ENCODE measurements around the gene ITGBL1.
A peak's percentile ranks its signal among the peaks of the same experiment; 100 is the strongest.
"Not testable (repeated sequence)": the region's sequence is repeated elsewhere in the genome, so short reads cannot be mapped to it uniquely, and the experiment has no call there.

The ITGBL1 gene

DNA sequence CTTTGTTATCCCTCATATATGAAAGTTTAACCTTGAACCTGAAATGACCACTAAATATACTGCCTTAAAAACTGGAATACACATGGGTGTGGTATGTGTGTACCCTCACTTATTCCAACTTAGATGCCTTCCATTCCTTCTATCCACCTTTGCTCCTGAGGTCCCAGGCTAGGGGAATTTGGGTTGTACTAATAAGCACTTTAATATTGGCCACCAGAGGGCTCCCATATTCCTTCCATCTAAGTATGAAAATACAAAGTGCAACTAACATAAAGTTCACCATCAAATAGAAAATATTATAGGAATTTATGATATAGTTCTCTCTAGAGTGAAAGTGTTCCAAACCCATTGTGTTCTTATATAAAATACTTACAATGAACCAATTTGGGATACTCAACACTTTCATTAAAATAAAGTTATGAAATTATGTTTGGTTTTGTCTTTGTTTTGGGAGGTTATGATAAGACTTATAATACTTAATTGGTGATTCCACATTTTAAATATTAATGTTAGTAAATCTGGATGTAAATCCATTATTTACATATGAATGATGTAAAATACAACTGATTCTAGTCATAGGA, 62.3 kb downstream of the ITGBL1 start:
- DNase-seq = peak; percentile 90

DNA sequence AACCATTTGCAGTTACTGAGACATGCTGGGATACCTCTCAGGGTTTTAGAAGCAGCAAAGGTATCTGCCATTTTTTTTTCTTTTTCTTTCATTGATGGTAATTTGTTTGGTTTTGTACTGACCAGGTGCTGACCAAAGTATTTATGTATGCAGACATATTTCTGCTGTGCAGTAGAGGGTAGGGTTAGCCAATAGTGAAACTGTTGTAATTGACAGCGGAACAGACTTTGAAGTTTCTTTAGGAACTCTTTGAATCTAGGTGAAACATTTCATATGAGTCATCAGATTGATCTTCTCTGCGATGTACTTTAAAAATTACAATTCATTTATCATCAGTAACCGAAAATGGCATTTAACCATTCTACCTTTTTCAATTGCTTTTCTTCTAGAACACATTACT, 63.0 kb downstream of the ITGBL1 start:
- DNase-seq = no peak

DNA sequence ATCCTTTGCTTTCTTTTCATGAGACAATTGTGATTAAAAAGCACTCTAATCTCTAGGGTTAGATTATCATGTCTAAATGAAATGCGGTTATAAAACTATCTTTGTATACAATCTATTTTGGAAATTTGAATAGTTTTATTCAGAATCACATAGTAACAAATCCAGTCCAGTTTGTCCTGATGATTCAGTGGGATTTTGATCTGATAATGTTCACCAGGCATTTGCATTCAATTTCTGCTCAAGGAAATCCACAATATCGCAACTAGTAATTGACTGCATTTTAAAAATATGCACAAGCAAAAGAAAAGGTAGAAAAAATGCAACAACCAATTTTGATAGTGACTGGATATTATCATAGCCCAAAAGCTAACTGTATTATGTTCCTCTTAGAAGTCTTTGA, 63.8 kb downstream of the ITGBL1 start:
- no peak for DNase-seq

DNA sequence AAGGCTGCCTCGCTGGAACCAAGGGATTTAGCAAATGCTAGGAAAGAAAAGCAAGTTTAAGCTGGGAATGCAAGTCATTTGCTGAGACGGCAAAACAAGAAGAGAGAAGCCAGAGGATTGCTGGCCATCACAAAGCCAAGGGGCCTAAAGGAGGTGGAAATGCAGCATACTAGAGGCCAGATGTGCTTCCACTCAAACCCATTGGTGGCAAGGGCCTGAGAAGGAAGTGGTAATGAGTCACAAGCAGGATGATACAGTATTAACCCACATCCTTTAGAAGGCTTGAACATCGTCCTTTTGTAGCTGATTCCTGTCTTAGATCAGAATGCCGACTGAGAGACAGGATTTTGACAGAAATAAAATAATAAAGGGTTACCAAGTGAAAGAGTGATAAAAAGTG, 68.2 kb downstream of the ITGBL1 start:
- DNase-seq = no peak

DNA sequence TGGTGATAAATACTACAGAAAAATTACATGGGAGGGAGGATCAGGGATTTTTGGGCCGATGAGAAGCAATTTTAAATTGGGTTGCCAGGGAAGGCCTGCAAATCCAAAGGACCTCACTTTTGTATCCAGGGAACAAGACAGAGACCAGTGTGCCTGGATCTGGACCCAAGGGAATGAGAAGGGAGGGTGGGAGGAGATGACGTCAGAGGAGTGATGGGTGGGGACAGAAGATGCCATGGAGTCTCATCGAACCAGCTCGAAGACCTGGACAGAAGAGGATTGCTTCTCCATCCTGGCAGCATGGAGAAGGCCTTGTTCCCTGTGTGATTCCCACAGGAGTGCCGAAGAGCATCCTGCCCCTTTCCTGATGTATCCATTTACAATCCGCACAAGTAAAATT, 68.9 kb downstream of the ITGBL1 start:
- DNase-seq = no peak

DNA sequence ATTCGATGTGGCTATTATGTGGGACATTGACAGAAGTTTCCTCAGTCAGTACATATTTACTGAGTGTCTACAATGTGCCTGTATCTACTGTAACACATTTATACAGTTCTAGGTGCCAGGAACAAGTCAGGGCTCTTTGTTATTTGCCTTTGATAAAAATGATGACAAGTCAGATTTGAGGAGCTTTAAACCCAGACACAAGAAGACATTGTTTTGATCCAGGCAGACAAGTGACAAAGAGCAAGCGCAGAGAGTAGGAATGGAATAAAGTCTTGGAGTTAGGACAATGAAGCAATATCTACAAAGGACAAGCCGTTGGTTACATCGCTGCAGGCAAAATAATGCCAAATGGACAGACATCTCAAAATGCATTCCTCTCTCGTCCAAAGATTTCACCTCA, 70.1 kb downstream of the ITGBL1 start:
- no peak for DNase-seq

DNA sequence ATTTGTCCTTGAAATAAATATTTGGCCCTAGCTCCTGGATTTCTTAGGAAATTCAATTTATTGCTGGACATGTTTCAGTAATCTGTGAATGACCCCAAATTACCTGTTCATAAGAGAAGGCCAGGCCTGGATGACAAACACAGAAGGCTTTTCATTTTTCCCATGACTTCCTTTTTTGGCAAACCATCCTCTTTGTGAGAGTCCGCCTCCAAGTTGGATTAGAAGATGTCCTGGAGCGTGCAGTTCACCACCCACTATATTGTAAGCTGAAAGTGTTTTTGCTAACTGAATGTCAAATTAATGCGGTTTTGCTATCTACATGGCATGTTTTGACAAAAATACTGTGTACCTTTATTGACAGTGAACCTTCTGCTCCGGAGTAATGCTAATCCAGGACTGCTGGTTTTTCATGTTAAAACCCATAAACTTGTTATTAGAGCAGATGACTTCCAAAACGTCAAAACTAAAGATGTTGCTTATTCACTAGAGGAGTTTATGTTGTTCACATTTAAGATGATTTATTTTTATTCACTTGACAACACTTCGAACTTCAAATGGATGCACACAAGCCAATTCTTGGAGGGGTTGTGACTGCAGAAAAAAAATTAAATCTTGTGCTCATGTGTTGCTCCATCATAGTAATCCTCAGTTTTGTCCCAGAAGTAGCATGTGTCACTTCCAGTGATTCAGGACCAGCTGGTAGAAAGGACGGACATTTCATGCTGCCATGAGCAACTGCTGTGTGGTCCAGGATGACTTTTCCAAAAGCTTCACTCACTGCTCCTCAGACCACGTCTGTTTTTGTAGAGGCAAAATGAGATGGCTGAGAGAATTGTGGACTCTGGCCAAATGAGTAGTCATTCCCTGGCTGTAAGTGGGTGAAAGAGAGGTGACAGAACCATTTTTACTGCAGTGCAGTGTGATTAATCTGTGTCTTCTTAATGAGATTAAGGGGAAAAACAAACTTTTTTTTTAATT, 71.0 kb downstream of the ITGBL1 start:
- DNase-seq = peak; percentile 54

DNA sequence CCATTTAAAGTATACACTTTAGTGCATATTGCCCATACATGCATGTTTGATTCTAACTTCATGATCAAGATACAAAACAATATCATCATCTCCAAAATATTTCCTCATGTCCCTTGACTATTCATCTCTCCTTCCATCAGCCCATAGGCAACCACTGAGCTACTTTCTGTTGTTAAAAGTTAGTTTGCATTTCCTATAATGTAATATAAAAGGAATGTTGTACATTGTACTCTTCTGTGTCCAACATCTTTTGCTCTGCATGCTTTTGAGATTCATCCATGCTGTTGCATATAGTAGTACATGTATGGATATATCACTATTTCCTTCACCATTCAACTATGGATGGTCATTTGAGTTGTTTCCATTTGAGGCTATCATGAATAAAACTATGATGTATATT, 74.7 kb downstream of the ITGBL1 start:
- DNase-seq = no peak

DNA sequence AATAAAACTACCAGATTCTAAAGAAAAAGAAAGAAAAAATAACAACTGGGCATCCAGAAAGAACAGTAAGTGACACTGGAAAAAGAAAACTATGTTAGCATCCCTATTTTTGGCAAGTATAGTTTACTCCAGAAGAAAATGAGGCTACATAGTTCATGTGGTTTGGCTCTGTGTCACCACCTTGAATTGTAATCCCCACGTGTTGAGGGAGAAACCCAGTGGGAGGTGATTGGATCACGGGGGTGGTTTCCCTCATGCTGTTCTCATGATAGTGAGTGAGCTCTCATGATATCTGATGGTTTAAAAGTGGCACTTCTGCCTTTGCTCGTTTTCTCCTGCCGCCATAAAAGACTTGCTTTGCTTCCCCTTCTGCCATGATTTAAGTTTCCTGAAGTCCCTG, 76.9 kb downstream of the ITGBL1 start:
- DNase-seq = no peak

DNA sequence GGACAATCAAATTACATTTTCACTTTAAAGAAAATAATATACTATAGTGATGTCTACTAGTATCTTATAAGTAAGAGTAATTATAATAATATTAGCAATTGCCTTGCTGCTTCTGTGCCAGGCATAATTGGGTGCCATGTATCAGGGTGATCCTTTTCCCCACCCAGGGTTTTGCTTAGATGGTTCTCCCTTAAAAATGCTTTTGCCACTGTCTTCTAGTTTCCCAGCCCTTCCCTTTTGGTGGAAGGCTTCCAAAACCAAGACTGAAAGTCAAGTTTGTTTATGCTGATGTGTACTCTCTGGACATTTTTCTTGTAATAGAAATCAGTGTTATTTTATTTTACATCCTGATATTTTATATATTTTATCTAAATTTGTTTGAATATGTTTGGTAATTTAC, 77.8 kb downstream of the ITGBL1 start:
- no peak for DNase-seq

DNA sequence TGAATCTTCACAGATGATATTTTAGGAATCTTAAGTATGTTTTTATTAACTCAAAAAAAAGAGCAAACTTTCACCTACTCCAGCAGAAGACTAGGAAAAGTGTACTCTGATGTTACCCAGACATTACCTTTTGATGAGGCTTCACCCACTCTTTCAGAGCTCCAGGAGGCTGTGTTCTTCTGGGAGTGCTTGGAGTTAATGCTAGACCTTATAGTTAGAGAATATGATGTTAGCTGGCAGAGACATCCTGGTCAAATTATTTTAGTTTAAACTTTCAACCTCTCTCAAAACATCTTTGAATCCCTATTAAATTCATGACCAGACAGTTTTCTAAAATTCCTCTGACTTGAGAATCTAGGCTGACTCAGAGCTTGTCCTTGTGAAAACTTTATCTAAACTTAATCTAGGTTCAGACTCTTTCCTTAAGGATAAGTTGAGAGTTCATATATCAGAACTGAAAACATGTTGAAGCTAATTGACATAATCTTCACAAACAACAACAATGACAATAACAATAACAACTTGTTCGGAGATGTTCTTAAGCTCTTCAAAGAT, 82.8 kb downstream of the ITGBL1 start:
- DNase-seq = no peak

DNA sequence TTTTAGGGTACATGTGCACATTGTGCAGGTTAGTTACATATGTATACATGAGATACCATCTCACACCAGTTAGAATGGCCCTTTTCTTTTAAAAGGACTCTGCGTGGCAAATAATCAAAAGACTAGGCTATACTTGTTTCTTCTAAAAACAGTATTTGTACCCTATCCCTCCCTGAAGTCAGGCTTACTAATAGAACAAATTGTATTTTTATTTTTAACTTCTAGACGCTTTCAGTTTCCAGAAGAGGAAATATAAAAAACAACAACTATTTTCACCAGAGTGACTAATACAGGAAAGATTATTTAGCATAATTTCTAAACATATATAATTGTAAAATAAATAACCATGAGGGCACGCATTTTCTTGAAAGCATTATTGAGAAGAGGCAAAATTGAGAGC, 83.6 kb downstream of the ITGBL1 start:
- DNase-seq = no peak

DNA sequence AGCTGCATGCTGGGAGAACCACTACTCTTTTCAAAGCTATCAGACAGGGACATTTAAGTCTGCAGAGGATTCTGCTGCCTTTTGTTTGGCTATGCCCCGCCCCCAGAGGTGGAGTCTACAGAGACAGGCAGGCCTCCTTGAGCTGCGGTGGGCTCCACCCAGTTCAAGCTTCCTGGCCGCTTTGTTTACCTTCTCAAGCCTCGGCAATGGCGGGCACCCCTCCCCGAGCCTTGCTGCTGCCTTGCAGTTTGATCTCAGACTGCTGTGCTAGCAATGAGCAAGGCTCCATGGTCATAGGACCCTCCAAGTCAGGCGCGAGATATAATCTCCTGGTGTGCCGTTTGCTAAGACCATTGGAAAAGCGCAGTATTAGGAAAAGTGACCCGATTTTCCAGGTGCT, 92.1 kb downstream of the ITGBL1 start:
- not testable (repeated sequence) for DNase-seq

DNA sequence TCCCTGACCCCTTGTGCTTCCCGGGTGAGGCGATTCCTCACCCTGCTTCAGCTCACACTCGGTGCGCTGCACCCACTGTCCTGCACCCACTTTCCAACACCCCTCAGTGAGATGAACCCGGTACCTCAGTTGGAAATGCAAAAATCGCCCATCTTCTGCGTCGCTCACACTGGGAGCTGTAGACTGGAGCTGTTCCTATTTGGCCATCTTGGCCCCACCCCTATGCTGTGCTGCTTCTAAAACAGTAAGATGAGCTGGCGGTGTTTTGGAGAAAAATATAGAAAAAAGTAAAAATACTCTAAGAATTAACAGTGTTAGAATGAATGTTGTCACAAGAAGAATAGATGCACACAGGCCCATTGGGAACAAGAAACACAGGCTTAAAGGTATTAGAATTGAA, 92.5 kb downstream of the ITGBL1 start:
- no peak for DNase-seq

DNA sequence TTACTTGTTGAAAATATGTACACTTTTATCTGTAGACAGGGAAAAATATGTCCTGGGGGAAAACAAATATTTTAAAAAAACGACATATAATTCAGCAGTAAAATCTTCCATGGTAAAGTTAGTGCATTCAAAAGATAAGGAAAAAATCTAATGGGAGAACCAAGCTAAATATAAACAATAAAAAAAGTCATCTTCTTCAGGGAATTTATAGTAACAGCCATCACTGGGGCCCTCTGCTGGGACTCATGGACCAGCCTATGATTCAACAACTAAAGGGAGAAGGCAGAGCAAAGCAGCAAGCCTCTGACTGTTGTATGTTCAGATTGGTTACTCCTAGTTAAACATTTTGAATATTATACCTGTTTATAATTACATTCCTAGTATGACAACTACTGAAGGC, 93.0 kb downstream of the ITGBL1 start:
- DNase-seq = no peak

DNA sequence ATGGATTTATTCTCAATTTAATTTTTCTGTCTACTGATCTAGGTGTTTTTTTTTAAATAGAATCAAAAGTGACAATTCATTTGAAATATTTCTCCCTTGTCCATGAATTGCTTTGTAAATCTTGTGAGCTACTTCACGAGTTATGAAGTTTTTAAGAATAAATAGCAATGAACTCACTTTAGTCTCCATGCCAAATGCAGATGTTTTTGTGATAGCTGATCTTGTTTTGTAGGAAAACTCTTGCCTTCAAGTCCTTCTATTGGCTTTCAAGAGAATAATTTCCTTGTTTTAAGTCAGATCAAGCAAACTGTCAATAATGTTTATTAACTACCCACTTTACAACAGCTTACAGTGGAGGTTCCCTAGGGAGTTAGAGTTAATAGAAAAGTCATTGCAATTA, 99.8 kb downstream of the ITGBL1 start:
- no peak for DNase-seq

DNA sequence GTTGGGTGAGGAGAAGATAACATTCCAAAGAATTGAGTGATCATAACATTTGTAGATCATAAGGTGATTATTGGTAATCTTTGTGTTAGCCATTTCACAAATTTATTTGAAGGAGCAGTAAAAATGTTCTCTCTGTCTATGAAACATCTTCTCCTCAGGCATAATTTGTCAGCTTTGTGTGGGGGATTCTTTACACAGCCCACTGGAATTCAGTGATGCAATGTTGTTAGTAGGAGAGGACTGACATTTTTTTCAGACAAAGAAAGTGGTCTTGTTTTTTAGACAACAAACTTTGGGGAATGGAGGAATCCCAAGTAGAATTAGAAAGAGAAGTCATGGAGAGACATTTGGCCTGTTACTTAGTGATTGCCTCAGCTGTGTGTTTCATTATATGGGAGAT, 100.3 kb downstream of the ITGBL1 start:
- no peak for DNase-seq

DNA sequence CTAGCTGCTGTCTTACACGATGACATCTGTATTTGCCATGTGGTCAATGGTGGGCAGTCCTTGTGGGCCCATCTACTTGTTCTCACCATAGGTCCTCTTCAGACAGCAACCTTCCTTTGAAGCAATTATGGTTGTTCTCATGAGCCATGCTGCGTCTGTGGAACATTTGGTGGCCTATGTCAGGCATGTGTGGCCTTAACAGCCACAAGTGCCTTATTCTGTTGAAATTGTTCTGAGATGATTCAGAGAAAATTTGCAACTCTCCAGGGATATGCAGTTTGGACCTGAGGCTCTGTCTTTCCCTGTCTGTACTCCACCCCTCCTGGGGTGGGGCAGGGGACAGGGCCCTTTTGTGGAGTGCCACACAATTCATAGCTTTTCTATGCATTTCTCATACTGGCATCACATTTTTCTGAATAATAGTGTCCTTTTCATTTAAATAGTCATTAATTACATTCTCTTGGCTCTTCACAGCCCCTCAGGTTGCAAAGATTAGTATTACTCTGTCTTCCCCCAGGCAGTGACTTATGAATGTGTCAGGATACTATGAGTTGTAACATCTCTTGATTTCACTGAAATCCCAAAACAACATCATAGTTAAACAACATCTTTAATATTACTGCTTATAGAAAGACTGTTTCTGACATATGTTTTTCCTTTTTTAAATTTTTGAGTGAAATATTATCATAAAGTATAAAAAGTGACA, 102.1 kb downstream of the ITGBL1 start:
- peak; percentile 44 for DNase-seq

DNA sequence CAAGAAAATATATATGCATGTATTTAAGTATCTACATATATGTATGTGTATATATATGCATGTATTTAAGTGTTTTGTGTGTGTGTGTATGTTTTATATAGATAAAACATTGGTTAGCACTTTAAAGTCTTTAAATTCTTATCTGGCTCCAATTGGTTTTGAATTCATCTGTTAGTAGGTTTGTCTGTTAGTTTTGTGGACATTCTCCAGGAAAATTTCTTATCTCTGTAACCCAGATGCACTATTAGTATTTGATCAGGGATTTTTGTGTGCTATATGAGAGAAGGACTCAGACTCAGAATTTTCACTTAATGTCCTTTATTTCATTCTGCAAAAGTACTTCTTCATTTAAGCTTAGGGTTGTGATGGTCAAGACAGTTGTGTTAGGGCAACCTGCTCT, 103.1 kb downstream of the ITGBL1 start:
- no peak for DNase-seq

DNA sequence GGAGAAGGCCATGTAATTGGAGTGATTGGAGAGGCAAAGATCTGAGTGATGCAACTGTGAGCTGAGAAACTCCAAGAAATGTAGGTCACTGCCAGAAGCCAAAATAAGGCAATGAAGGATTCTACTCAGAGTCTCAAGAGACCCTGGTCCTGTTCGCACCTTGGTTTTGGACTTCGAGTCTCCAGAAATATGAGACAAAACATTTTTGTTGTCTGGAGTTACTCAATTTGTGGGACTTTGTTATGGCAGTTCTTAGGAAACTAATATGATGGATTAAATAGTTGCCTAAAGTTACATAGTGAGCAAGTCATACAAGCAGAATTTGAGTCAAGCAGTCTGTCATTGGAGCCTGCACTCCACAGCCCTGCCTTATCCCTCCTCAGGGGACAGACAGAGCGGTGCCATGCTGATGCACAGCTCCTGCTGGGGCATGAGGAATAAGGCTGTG, 104.2 kb downstream of the ITGBL1 start:
- DNase-seq = no peak

DNA sequence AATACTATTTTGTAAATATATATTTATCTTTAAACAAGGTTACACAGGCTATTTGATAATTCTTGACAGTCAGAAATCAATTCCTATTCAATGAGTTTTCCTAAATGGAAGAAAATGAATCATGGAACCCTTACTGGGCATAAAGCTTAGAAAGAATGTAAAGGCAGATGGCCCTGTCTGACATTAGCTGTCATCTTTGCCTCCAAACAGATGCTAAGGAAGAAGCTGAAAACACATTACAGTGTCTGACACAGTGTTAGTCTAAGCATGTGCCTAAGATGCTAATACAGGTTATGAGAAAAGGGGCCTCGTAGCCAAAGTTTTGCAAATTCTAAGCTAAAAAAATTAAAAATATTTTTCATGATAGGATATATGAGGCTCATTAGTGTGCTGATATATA, 112.8 kb downstream of the ITGBL1 start:
- DNase-seq = peak; percentile 95

DNA sequence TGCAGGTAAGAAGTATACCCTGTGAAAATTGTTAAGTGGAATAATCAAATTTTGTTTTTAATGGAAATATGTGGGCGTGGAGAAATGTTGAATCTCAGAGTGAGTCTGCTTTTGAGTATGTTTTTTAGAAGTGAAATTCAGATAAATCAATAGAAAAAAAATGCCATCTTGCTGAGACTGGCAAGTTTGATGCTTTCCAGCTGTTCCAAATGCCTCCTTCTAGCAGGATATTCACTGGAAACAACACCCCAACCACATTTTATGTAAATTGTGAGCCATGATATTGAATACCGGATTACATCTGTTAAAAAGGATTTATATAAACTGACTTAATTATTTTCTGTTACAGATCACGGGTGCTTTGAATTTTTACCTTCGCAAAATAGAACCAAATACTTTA, 115.4 kb downstream of the ITGBL1 start:
- no peak for DNase-seq

DNA sequence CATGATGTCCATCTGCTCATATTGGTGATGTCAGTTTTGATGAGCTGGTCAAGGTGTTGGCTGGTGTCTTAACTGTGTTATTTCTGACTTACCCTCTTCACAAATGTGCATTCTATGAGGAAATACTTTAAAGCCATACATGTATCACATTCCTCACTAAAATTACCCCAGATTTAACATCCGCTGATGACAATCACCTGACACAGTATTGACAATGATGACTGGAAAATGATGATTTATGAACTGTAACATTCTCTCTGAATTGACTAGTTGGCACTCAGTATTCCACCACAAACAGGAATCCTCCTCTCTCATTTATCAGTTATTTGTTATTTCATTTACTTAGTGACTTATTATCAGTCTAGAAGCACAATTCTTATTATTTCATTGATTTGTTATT, 117.3 kb downstream of the ITGBL1 start:
- no peak for DNase-seq

DNA sequence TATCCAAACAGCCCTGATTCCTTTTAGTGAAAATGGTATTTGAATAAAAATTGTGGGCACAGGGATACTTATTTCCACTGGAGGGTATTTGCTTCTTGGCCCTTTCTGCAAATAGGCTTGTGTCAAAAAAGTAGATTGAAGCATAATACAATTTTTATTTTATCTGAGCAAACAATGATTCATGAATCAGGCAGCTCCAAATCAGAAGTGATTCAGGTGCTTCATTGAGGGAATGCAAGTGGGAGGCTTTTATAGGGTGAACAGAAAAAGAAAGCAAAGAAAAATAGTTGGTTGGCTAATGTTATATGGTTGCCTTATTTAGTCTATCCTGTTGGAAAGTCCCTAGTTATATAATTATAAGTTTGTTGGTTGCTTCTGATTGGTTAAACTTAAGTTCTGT, 117.9 kb downstream of the ITGBL1 start:
- DNase-seq = no peak
